ENCODE results near the gene MFN2.

Gene MFN2

GRCh38 chr1:12059722-12060464 lies 79.6 kb downstream of the MFN2 start:
- CTCF ChIA-PET: interaction anchor here (1.1 kb wide), 1 partner anchor 19 kb away, joined by 3 read pairs; no protein-coding TSS in a partner anchor
- Mint-ChIP-seq H3K9me3 (no peaks in the 10 kb centered on the region), H3K36me3 (no peaks in the 10 kb centered on the region), H3K27me3 (peaks cover 60% of the 10 kb centered on the region), H3K27ac (no peak overlapping the region), H3K4me1 (peaks cover 28% of the 10 kb centered on the region), H3K4me3 (no peak overlapping the region)
- DNase-seq: no peak

GRCh38 chr1:12060500-12060899 lies 80.3 kb downstream of the MFN2 start:
- CTCF ChIA-PET: interaction anchor here (1.1 kb wide), 1 partner anchor 19 kb away, joined by 3 read pairs; no protein-coding TSS in a partner anchor

More at GRCh38 chr1:12060500-12060899, 80.3 kb downstream of the MFN2 start:
- H3K27me3 Mint-ChIP-seq: peaks cover 63% of the 10 kb centered on the region
- H3K4me1 Mint-ChIP-seq: peaks cover 29% of the 10 kb centered on the region
- H3K27ac Mint-ChIP-seq: no peak overlapping the region
- H3K9me3 Mint-ChIP-seq: no peaks in the 10 kb centered on the region
- no peak for DNase-seq
- H3K4me3 Mint-ChIP-seq: no peak overlapping the region
- H3K36me3 Mint-ChIP-seq: no peaks in the 10 kb centered on the region
